ELF-1 (cell line): ENCODE results near the gene UNC50.

Source experiments
- DNase-seq: peaks from one replicate; pipeline ENCODE4 v3.0.0-alpha.2; 2016; ENCODE audit warnings: low read depth, low spot score

The UNC50 gene

GRCh38 chr2:98664323-98664722 lies 55.9 kb downstream of the UNC50 start:
- DNase-seq = no peak

GRCh38 chr2:98665677-98666076 lies 57.3 kb downstream of the UNC50 start:
- DNase-seq = no peak
